A549 (cell line): Measurements from ENCODE around the gene ARHGAP42. TPM values are rescaled to one million over a fixed set of nuclear protein-coding genes. Genes with fewer than 3 reads are reported as not detected.

Experiments
- ATAC-seq, 2 experiments: fragments of 200-7000 bp in 1 of 2; fragments of >200 bp in 1 of 2; cut with Nextera tagmentation in 1 of 2; cut with Tn5 transposase in 1 of 2; 3 replicates each; pipeline versions ENCODE4 v1.8.0 to v1.9.1; 2018 to 2020; ENCODE audit warnings: mild to moderate bottlenecking in 1 of 2, moderate library complexity in 1 of 2
- CTCF ChIA-PET: fragments of 300-600 bp; sonication (Branson Sonifier 250); formaldehyde crosslinking; extraction: SDS; loops from one replicate; lab custom pipeline; 2021; ENCODE audit warnings: antibody characterized with exemption, inconsistent platforms; lab: Yijun Ruan, JAX
- POLR2A ChIA-PET: fragments of 350-600 bp; formaldehyde crosslinking; extraction: SDS; loops from one replicate; lab custom pipeline; 2021; ENCODE audit warnings: antibody characterized with exemption, inconsistent platforms; lab: Yijun Ruan, JAX
- DNase-seq, 2 experiments: peaks; one replicate each; pipeline versions ENCODE4 v3.0.0 to v3.0.0-alpha.2; 2011 to 2016; ENCODE audit warnings: low read depth in 1 of 2, low spot score in 1 of 2
- FAIRE-seq: peaks from 2 replicates; lab custom pipeline; 2011; peaks lifted over from hg19 to GRCh38; lab: Jason Lieb, UNC
- H3K27ac ChIP-seq, 2 experiments: fragments of >200 bp; sonication (Bioruptor Twin); formaldehyde crosslinking; 3 replicates each; pipeline ENCODE4 v1.5.1; 2016 to 2017
- H3K4me1 ChIP-seq: fragments of >200 bp; sonication (Bioruptor Twin); formaldehyde crosslinking; 3 replicates; pipeline ENCODE4 v1.6.1; 2016
- H3K4me2 ChIP-seq: fragments of >200 bp; sonication (Bioruptor Twin); formaldehyde crosslinking; 3 replicates; pipeline ENCODE4 v1.6.1; 2016
- H3K4me3 ChIP-seq: fragments of >200 bp; sonication (Bioruptor Twin); formaldehyde crosslinking; 3 replicates; pipeline ENCODE4 v1.5.1; 2016
- H3K9me3 ChIP-seq: fragments of >200 bp; sonication (Bioruptor Twin); formaldehyde crosslinking; 3 replicates; pipeline ENCODE4 v1.6.1; 2016
- CHD4 ChIP-seq: fragments of 200-600 bp; sonication (generic); IDR thresholded peaks from 2 replicates; pipeline ENCODE4 v1.6.1; 2016; ENCODE audit warnings: antibody characterized with exemption, mild to moderate bottlenecking, borderline replicate concordance
- EHMT2 ChIP-seq: fragments of 200-600 bp; sonication (generic); IDR thresholded peaks from 2 replicates; pipeline ENCODE4 v1.6.1; 2016; ENCODE audit warnings: antibody characterized with exemption, low read depth, mild to moderate bottlenecking, moderate library complexity
- FOSB ChIP-seq: fragments of 250-450 bp; sonication (Bioruptor Pico); IDR thresholded peaks from 2 replicates; pipeline ENCODE4 v1.5.0; 2020; ENCODE audit warnings: mild to moderate bottlenecking, moderate library complexity
- HMGXB4 ChIP-seq: fragments of 250-450 bp; sonication (Bioruptor Pico); IDR thresholded peaks from 2 replicates; pipeline ENCODE4 v1.5.0; 2021; ENCODE audit warnings: mild to moderate bottlenecking, moderate library complexity, borderline replicate concordance
- HOXA7 ChIP-seq: fragments of 250-450 bp; sonication (Bioruptor Pico); IDR thresholded peaks from 2 replicates; pipeline ENCODE4 v1.5.0; 2020; ENCODE audit warnings: mild to moderate bottlenecking, moderate library complexity
- HOXB13 ChIP-seq: fragments of 250-450 bp; sonication (Bioruptor Pico); IDR thresholded peaks from 2 replicates; pipeline ENCODE4 v1.5.0; 2020; ENCODE audit warnings: low read depth, mild to moderate bottlenecking, moderate library complexity
- JUN ChIP-seq, 2 experiments: fragments of >200 bp; sonication (Bioruptor Twin); formaldehyde crosslinking; IDR thresholded peaks; 2 replicates in 1 of 2; 3 replicates in 1 of 2; pipeline ENCODE4 v1.6.1; 2016 to 2017
- MAX ChIP-seq: IDR thresholded peaks from 2 replicates; pipeline ENCODE4 v1.6.1; 2012
- MYC ChIP-seq: IDR thresholded peaks from 2 replicates; pipeline ENCODE4 v1.6.1; 2012; ENCODE audit warnings: mild to moderate bottlenecking, inconsistent platforms, low read length, improper control_type of control experiment, borderline replicate concordance
- NFE2L2 ChIP-seq: fragments of 150-350 bp; conservative IDR thresholded peaks from 2 replicates; pipeline ENCODE4 v1.6.1; 2014; ENCODE audit warnings: low read length
- PHF8 ChIP-seq: fragments of 200-600 bp; sonication (generic); IDR thresholded peaks from 2 replicates; pipeline ENCODE4 v1.6.1; 2016; ENCODE audit warnings: low read depth, mild to moderate bottlenecking, antibody characterized with exemption, moderate library complexity, borderline replicate concordance
- RARB ChIP-seq: fragments of 250-450 bp; sonication (Bioruptor Pico); IDR thresholded peaks from 2 replicates; pipeline ENCODE4 v1.8.0; 2021; ENCODE audit warnings: mild to moderate bottlenecking, moderate library complexity
- REST ChIP-seq: fragments of 200-600 bp; sonication (generic); IDR thresholded peaks from 2 replicates; pipeline ENCODE4 v1.6.1; 2016; ENCODE audit warnings: antibody characterized with exemption, mild to moderate bottlenecking, moderate library complexity
- RNF2 ChIP-seq: fragments of 200-600 bp; sonication (generic); IDR thresholded peaks from 2 replicates; pipeline ENCODE4 v1.6.1; 2016; ENCODE audit warnings: low read depth, mild to moderate bottlenecking, antibody characterized with exemption, moderate library complexity, borderline replicate concordance
- SMC3 ChIP-seq: fragments of >200 bp; sonication (Bioruptor Twin); formaldehyde crosslinking; IDR thresholded peaks from 3 replicates; pipeline ENCODE4 v1.6.1; 2018; ENCODE audit warnings: inconsistent platforms
- ZC3H11A ChIP-seq: fragments of 450-650 bp; IDR thresholded peaks from 2 replicates; pipeline ENCODE4 v1.6.1; 2014; ENCODE audit warnings: antibody characterized with exemption, mild to moderate bottlenecking
- WGBS: methylation state at CpG from one replicate; pipeline ENCODE4 v1.1.6; 2017; ENCODE audit errors: missing lambda C conversion rate; 5-methylcytosine and 5-hydroxymethylcytosine counted together
- polyA plus RNA-seq, 4 experiments: library from polyadenylated mRNA; depleted of rRNA in 3 of 4; stranded (reverse); fragments of >200 nt; fragmentation: RNase III in 1 of 4; extraction: RNeasy Plus Mini Kit Qiagen cat#74134 plus additional on column Dnase treatment in 1 of 4; gene quantifications; 2 replicates in 3 of 4; 3 replicates in 1 of 4; pipeline ENCODE4 v1.2.3, GENCODE V29; 2011 to 2017
- TF ChIP-seq, protein P1 (sequence below): fragments of 450-650 bp; IDR thresholded peaks from 2 replicates; pipeline ENCODE4 v1.6.1; 2014; ENCODE audit warnings: antibody characterized with exemption
- TF ChIP-seq, protein P2 (sequence below): fragments of 250-450 bp; sonication (Bioruptor Pico); IDR thresholded peaks from 2 replicates; pipeline ENCODE4 v1.5.0; 2020; ENCODE audit warnings: low read depth, mild to moderate bottlenecking, moderate library complexity
- TF ChIP-seq, protein P3 (sequence below): fragments of >200 bp; sonication (Bioruptor Twin); formaldehyde crosslinking; IDR thresholded peaks from 3 replicates; pipeline ENCODE4 v1.5.1; 2016

Gene ARHGAP42
- polyA plus RNA-seq, 2 of the 4 experiments (the other 2 are of a cell fraction), result 5.1 to 17.0 TPM

- no peak for TF ChIP-seq HMGXB4 (CRISPR knock-in tag)
- TF ChIP-seq, protein P1, sequence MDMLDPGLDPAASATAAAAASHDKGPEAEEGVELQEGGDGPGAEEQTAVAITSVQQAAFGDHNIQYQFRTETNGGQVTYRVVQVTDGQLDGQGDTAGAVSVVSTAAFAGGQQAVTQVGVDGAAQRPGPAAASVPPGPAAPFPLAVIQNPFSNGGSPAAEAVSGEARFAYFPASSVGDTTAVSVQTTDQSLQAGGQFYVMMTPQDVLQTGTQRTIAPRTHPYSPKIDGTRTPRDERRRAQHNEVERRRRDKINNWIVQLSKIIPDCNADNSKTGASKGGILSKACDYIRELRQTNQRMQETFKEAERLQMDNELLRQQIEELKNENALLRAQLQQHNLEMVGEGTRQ, result no peak
These were observed 294.2 kb downstream of the ARHGAP42 start (continued) for GRCh38 chr11:100981196-100981824.

- WGBS, result 93% methylated on average over 3 of the region's 3 CpGs
- ATAC-seq, result no peak
- Histone ChIP-seq H3K4me1 (no peaks in the 10 kb centered on the region), H3K4me2 (no peak overlapping the region), H3K27ac (no peak overlapping the region), H3K9me3 (no peaks in the 10 kb centered on the region), H3K4me3 (no peak overlapping the region)
- ChIA-PET CTCF (no interaction called here), POLR2A (no interaction called here)
- no peak for TF ChIP-seq RARB (CRISPR knock-in tag)
- TF ChIP-seq MYC, result no peak
- no peak for TF ChIP-seq CHD4
- TF ChIP-seq EHMT2, result no peak
- TF ChIP-seq, protein P1, result no peak
- TF ChIP-seq SMC3, result no peak
- TF ChIP-seq HOXA7, result no peak
- TF ChIP-seq, protein P2, sequence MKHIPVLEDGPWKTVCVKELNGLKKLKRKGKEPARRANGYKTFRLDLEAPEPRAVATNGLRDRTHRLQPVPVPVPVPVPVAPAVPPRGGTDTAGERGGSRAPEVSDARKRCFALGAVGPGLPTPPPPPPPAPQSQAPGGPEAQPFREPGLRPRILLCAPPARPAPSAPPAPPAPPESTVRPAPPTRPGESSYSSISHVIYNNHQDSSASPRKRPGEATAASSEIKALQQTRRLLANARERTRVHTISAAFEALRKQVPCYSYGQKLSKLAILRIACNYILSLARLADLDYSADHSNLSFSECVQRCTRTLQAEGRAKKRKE (CRISPR knock-in tag), result no peak
- no peak for TF ChIP-seq JUN (IDR thresholded peaks at IDR 0.05)
- TF ChIP-seq REST, result no peak
- TF ChIP-seq RNF2, result no peak
- TF ChIP-seq PHF8, result no peak
- no peak for TF ChIP-seq ZC3H11A
- no peak for TF ChIP-seq MAX
- TF ChIP-seq NFE2L2, result no peak
- TF ChIP-seq HOXB13, result no peak
- TF ChIP-seq FOSB (CRISPR knock-in tag), result no peak
- TF ChIP-seq, protein P3, sequence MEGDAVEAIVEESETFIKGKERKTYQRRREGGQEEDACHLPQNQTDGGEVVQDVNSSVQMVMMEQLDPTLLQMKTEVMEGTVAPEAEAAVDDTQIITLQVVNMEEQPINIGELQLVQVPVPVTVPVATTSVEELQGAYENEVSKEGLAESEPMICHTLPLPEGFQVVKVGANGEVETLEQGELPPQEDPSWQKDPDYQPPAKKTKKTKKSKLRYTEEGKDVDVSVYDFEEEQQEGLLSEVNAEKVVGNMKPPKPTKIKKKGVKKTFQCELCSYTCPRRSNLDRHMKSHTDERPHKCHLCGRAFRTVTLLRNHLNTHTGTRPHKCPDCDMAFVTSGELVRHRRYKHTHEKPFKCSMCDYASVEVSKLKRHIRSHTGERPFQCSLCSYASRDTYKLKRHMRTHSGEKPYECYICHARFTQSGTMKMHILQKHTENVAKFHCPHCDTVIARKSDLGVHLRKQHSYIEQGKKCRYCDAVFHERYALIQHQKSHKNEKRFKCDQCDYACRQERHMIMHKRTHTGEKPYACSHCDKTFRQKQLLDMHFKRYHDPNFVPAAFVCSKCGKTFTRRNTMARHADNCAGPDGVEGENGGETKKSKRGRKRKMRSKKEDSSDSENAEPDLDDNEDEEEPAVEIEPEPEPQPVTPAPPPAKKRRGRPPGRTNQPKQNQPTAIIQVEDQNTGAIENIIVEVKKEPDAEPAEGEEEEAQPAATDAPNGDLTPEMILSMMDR, result no peak
- TF ChIP-seq, all 56 proteins: peak for 0
- FAIRE-seq, result no peak
- no peak for DNase-seq
These were observed 297.6 kb downstream of the ARHGAP42 start for GRCh38 chr11:100984668-100985067.
